Stimulated activated CD4-positive, alpha-beta T cell treated with anti-CD3 and anti-CD28 coated beads, Interleukin-1b, Interleukin-23, amount 100 ng/mL, for 4 hours (primary cell): ENCODE data around the gene OSTM1.

ENCODE experiments used
- DNase-seq, 2 donors: peaks; one replicate each; pipeline ENCODE4 v3.0.0-alpha.2; 2020; ENCODE audit warnings: low read depth in 2 of 2

The OSTM1 gene

GRCh38 chr6:108100003-108100402 lies 25.5 kb upstream of the OSTM1 start:
- no peak for DNase-seq

- no peak for DNase-seq
These were observed 23.3 kb upstream of the OSTM1 start for GRCh38 chr6:108097882-108098281.

- no peak for DNase-seq
These were observed 19.3 kb upstream of the OSTM1 start for GRCh38 chr6:108093781-108094300.

GRCh38 chr6:108091288-108091687 lies 16.7 kb upstream of the OSTM1 start:
- no peak for DNase-seq

- DNase-seq = no peak
These were observed 8.8 kb upstream of the OSTM1 start for GRCh38 chr6:108083349-108083748.

- DNase-seq = no peak
These were observed 8.0 kb upstream of the OSTM1 start for GRCh38 chr6:108082539-108082938.

GRCh38 chr6:108080010-108080780 lies 5.7 kb upstream of the OSTM1 start:
- no peak for DNase-seq

GRCh38 chr6:108078191-108078590 lies 3.6 kb upstream of the OSTM1 start:
- no peak for DNase-seq

- DNase-seq = no peak
These were observed 533 bp downstream of the OSTM1 start for GRCh38 chr6:108074057-108074358.

- DNase-seq = no peak
These were observed 2.7 kb downstream of the OSTM1 start for GRCh38 chr6:108071736-108072276.

- no peak for DNase-seq
These were observed 5.9 kb downstream of the OSTM1 start for GRCh38 chr6:108068618-108069017.

GRCh38 chr6:108068182-108068581 lies 6.4 kb downstream of the OSTM1 start:
- no peak for DNase-seq

- no peak for DNase-seq
These were observed 21.8 kb downstream of the OSTM1 start for GRCh38 chr6:108052706-108053105.

GRCh38 chr6:108051481-108051880 lies 23.1 kb downstream of the OSTM1 start:
- DNase-seq = no peak

- no peak for DNase-seq
These were observed 34.9 kb downstream of the OSTM1 start for GRCh38 chr6:108039681-108040080.

- DNase-seq = no peak
These were observed 37.7 kb downstream of the OSTM1 start for GRCh38 chr6:108036884-108037283.

- DNase-seq = no peak
These were observed 42.6 kb downstream of the OSTM1 start for GRCh38 chr6:108031968-108032367.

- DNase-seq = no peak
These were observed 44.3 kb downstream of the OSTM1 start for GRCh38 chr6:108030211-108030610.

GRCh38 chr6:108029226-108029921 lies 45.2 kb downstream of the OSTM1 start:
- no peak for DNase-seq

- no peak for DNase-seq
These were observed 46.9 kb downstream of the OSTM1 start for GRCh38 chr6:108027594-108027993.

GRCh38 chr6:108027056-108027455 lies 47.5 kb downstream of the OSTM1 start:
- no peak for DNase-seq

- DNase-seq = no peak
These were observed 50.0 kb downstream of the OSTM1 start for GRCh38 chr6:108024427-108025073.
